ENCODE measurements around the gene LVRN. TPM values are rescaled to one million over a fixed set of nuclear protein-coding genes. Genes with fewer than 3 reads are reported as not detected.
A peak's percentile ranks its signal among the peaks of the same experiment; 100 is the strongest.

LVRN gene
- total RNA-seq, 2 experiments from 2014 or later: 0.10 TPM; not detected in 1

DNA sequence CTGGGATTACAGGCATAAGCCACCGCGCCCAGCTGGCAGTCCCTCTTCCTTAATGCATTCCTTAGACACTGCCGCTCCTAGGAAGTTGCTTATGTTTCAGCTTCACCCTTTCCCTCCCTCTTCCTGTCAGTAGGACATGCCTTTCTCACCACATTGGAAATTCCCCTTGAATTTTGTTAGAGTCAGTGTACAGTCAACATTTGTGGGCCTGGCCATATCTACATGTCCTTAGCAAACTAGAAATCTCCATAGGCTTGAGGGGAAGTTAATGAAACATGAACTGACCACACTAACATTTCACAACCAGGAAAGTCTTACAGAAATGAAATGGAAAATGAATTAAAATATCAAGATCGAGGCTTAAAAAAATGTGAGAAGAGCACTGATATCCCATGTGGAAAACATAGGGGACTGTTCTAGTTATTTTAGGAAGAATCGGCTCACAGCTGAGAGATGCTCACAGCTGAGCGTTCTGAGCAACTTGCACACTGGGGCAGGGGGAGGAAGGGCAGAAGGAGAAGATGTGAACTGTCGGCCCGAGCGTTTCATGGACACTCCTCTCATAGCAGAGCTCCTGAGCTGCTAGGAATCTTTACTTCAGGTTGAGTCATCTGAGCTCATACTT, 21.1 kb upstream of the LVRN start:
- ChIA-PET CTCF (no interaction called here), POLR2A (no interaction called here)
- H3K4me1 Mint-ChIP-seq (ENCODE audit: low read depth): no peaks in the 10 kb centered on the region
- H3K27me3 Mint-ChIP-seq: peaks cover 2% of the 10 kb centered on the region
- H3K27ac Mint-ChIP-seq: no peak overlapping the region
- no peak for DNase-seq
- no peak overlapping the region for H3K4me3 Mint-ChIP-seq
- H3K9me3 Mint-ChIP-seq: peaks cover 5% of the 10 kb centered on the region
- H3K36me3 Mint-ChIP-seq: no peaks in the 10 kb centered on the region
- intact Hi-C loops (cut with micrococcal nuclease): no loop called here

DNA sequence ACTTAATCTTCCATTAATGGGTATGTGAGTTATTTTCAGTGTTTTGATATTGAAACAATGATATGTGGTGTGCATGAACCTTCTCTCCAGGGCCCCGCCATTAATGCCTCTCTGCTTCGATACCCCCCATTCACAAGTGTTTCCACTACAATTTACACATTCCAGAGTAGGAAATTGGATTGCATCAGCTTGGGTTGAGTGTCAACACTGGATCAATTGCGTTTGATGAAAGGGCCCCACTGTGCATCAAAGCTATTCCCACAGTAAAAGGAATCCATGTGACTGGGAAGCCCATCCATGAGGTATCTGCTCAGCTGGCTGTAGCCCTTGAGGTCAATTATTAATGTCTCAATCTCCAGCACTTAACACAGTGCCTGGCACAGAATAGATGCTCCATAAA, 17.8 kb upstream of the LVRN start:
- Mint-ChIP-seq H3K27ac (no peak overlapping the region), H3K9me3 (peaks cover 5% of the 10 kb centered on the region), H3K4me1 (ENCODE audit: low read depth) (no peaks in the 10 kb centered on the region), H3K27me3 (peaks cover 2% of the 10 kb centered on the region), H3K36me3 (no peaks in the 10 kb centered on the region), H3K4me3 (no peak overlapping the region)
- ChIA-PET POLR2A (no interaction called here), CTCF (no interaction called here)
- intact Hi-C loops (cut with micrococcal nuclease): no loop called here
- DNase-seq: no peak

DNA sequence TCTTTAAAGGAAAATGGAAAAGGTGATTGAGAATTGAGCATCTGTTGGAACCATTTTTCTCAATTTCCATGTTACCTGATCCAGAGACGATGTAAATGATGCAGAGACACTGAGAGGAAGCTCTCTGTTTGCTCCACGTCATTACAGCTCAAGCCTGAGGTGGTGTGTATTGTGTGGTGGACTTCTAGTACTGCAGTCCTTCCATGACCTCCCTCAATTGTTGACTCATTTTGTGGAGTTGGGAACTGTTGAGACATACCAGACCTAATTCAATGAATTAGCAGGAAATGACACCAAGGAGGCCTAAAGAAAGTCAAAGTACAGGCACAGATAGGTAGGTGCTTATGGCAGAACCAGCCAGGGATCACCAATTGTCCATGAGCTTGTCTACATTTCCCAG, 15.6 kb upstream of the LVRN start:
- CTCF ChIA-PET: no interaction called here
- Mint-ChIP-seq H3K4me1 (ENCODE audit: low read depth) (no peaks in the 10 kb centered on the region), H3K9me3 (peaks cover 5% of the 10 kb centered on the region), H3K4me3 (no peak overlapping the region), H3K27ac (no peak overlapping the region), H3K27me3 (peaks cover 3% of the 10 kb centered on the region), H3K36me3 (no peaks in the 10 kb centered on the region)
- DNase-seq: no peak
- intact Hi-C loops (cut with micrococcal nuclease): no loop called here
- POLR2A ChIA-PET: no interaction called here

DNA sequence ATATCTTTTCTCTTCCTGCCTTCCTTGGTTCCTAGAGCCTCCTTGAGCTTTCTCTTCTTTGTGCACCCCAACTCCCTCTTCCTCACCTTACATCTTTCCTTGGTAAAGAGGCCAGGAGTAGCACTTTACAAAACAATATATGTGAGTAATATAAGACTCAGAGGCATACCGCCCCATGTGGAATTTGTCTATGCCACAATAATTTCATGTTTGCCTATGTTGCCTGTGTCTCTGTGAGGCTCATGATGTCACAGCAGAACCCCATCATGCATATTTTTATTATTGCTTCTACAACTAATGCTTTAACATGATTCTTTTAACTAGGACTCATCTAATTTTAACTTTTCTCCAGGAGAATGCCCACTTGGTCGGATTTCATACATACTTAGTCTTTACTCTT, 15.0 kb upstream of the LVRN start:
- ChIA-PET POLR2A (no interaction called here), CTCF (no interaction called here)
- Mint-ChIP-seq H3K27ac (no peak overlapping the region), H3K9me3 (peaks cover 4% of the 10 kb centered on the region), H3K4me3 (no peak overlapping the region), H3K36me3 (no peaks in the 10 kb centered on the region), H3K27me3 (peaks cover 4% of the 10 kb centered on the region), H3K4me1 (ENCODE audit: low read depth) (no peaks in the 10 kb centered on the region)
- intact Hi-C loops (cut with micrococcal nuclease): no loop called here
- no peak for DNase-seq

DNA sequence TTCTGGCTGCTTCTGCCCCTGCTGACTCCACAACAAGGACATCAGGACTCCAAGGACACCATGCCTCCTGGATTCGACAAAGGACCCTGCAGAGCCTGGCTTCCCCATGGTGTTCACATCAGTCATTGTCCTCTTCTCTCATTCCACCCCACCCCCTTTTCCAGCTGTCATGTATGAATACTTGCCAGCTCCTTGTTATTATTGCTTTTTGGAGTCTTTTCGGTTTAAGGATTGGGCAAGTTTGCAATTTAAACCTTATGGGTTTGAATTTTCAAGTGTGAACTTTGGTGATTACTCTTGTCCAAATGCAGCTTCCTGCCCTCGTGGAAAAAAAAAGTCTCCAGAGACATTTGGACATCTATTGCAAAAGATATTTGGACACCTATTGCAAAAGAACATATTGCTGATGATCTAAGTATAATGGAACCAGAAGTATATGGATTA, 14.2 kb upstream of the LVRN start:
- ChIA-PET CTCF (no interaction called here), POLR2A (no interaction called here)
- no peaks in the 10 kb centered on the region for H3K4me1 Mint-ChIP-seq (ENCODE audit: low read depth)
- no peak for DNase-seq
- H3K36me3 Mint-ChIP-seq: no peaks in the 10 kb centered on the region
- H3K9me3 Mint-ChIP-seq: no peaks in the 10 kb centered on the region
- H3K4me3 Mint-ChIP-seq: no peak overlapping the region
- H3K27ac Mint-ChIP-seq: no peak overlapping the region
- H3K27me3 Mint-ChIP-seq: peaks cover 3% of the 10 kb centered on the region
- intact Hi-C loops (cut with micrococcal nuclease): no loop called here

DNA sequence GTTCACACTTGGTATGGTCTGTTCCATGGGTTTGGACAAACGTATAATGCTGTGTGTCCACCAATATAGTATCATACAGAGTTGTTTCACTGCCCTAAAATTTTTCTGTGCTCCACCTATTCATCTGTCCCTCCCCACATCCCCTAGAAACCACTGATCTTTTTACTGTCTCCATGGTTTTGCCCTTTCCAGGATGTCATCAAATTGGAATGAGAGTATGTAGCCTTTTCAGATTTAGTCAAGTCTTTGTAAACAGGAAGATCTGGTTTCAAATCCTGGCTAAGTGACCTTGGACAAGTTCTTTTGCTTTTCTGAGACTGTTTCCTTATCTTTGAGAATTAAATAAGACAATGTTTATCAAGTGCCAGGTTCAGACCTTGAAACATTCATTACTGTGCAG, 13.2 kb upstream of the LVRN start:
- Mint-ChIP-seq H3K27ac (no peak overlapping the region), H3K36me3 (no peaks in the 10 kb centered on the region), H3K4me1 (ENCODE audit: low read depth) (no peaks in the 10 kb centered on the region), H3K4me3 (no peak overlapping the region), H3K9me3 (no peaks in the 10 kb centered on the region), H3K27me3 (peaks cover 3% of the 10 kb centered on the region)
- ChIA-PET POLR2A (no interaction called here), CTCF (no interaction called here)
- DNase-seq: no peak
- intact Hi-C loops (cut with micrococcal nuclease): no loop called here

DNA sequence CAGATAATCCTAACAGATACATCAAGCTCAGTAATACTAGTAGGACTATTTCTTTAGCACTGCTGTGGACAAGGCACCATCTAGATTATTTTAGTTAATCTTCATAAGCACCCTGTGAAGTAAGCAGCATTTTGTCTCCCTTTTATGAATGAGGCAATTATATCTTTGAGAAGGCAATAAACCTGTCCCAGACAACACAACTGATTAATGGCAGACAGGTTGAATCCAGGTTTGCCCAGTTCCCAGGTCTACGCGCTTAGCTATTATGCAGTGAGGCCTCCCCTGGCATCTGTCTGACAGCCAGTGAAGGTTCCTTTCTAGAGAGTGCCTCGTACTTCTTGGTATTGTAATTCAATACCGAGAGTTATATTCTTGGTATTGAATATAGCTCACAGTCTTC, 9.7 kb upstream of the LVRN start:
- POLR2A ChIA-PET: no interaction called here
- Mint-ChIP-seq H3K4me3 (no peak overlapping the region), H3K4me1 (ENCODE audit: low read depth) (no peaks in the 10 kb centered on the region), H3K9me3 (no peaks in the 10 kb centered on the region), H3K27me3 (peaks cover 5% of the 10 kb centered on the region), H3K36me3 (no peaks in the 10 kb centered on the region), H3K27ac (no peak overlapping the region)
- no peak for DNase-seq
- CTCF ChIA-PET: interaction anchor here (1.0 kb wide), 1 partner anchor 10 kb away, joined by 3 read pairs; the partner anchor contains the start of gene LVRN
- intact Hi-C loops (cut with micrococcal nuclease): no loop called here

DNA sequence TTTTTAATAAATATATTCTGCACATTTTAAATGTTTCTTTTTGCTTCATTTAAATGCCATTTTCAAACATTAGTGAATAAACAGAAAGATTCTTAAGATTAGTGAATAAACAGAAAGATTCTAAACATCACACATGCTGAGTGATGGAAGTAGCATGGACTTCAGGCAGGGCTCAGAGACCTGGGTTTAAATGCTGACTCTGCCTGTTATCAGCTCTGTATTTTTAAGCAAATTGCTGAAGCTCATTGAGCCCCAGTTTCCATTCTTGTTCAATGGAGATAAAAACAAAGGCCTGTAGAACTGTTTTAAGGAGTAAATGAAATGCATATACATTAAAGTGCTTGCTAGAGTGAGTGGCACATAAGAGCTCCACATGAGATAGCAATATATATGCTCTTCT, 8.1 kb upstream of the LVRN start:
- intact Hi-C loops (cut with micrococcal nuclease): no loop called here
- POLR2A ChIA-PET: no interaction called here

DNA sequence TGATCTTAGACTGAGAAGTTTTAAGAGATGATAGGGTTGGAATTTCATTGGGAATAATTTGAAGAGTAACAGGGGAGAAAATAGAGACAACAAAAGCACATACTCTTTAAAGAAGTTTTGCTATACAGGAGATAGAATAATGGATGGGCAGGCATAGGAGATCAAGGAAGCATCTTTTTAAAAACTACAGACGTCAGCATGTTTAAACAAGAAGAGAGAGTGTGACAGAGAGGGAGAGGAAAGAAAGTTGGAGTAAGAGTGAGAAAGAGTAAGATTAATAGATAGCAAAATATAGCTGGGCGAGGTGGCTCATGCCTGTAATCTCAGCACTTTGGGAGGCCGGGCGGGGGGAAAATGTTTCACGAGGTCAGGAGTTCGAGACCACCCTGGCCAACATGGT, 5.3 kb upstream of the LVRN start:
- H3K4me1 Mint-ChIP-seq (ENCODE audit: low read depth): peaks cover 5% of the 10 kb centered on the region

More for the DNA sequence above, 8.1 kb upstream of the LVRN start:
- Mint-ChIP-seq H3K27me3 (peaks cover 11% of the 10 kb centered on the region), H3K36me3 (no peaks in the 10 kb centered on the region), H3K27ac (no peak overlapping the region), H3K9me3 (no peaks in the 10 kb centered on the region), H3K4me1 (ENCODE audit: low read depth) (no peaks in the 10 kb centered on the region), H3K4me3 (no peak overlapping the region)
- CTCF ChIA-PET: no interaction called here
- DNase-seq: no peak

DNA sequence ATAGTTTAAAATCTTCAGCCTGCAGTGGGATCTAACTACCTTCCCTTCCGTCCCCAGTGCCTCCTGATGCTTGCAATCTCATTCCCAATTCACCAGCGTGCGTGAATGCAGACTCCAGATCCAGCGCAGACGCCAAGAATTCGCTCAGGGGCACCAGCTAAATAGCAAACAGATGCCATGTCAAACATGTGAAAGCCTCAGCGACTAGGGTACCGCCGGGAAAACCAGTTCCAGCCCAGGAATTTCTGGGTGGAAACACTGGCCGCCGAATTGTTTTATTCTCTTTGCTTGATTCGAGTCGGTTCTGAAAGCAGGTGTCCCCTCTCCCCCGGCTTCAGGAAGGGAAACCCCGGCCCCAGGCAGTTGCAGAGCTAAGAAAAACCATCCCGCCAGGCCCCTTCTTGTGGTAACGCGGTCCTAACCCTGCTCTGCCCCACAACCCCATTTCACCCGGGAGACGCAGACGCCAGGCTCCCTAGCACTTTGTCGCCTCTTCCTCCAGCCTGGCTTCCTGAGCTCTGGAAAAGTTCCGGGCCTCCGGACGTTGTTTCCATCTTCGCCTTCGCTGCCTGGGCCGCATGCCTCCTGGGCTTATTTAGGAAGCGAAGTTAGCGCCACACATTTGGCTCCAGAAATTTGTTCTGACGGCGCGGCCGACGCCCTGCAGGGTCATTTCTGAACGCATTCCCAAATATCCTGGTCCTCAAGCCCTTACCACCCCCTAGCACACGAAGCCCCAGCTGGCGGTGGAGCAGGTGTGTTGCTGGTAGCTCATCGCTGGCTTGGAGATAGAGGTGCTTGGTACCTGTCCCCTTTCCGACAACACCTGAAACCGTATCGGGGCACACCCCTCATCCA, 665 bp upstream of the LVRN start:
- Mint-ChIP-seq H3K9me3 (no peaks in the 10 kb centered on the region), H3K27me3 (peaks cover 56% of the 10 kb centered on the region), H3K4me1 (ENCODE audit: low read depth) (peaks cover 8% of the 10 kb centered on the region), H3K36me3 (no peaks in the 10 kb centered on the region), H3K27ac (no peak overlapping the region), H3K4me3 (no peak overlapping the region)
- DNase-seq: no peak
- CTCF ChIA-PET: interaction anchor here (0.6 to 1.2 kb wide), 3 partner anchors 9 to 664 kb away, joined by 3 read pairs; no protein-coding TSS in a partner anchor
- POLR2A ChIA-PET: no interaction called here
- intact Hi-C loops (cut with micrococcal nuclease): no loop called here

More for the DNA sequence above, 5.3 kb upstream of the LVRN start:
- H3K4me3 Mint-ChIP-seq: no peak overlapping the region
- CTCF ChIA-PET: no interaction called here
- POLR2A ChIA-PET: no interaction called here
- DNase-seq: no peak
- H3K27ac Mint-ChIP-seq: no peak overlapping the region
- peaks cover 30% of the 10 kb centered on the region for H3K27me3 Mint-ChIP-seq
- no peaks in the 10 kb centered on the region for H3K36me3 Mint-ChIP-seq
- H3K9me3 Mint-ChIP-seq: no peaks in the 10 kb centered on the region
- intact Hi-C loops (cut with micrococcal nuclease): no loop called here

DNA sequence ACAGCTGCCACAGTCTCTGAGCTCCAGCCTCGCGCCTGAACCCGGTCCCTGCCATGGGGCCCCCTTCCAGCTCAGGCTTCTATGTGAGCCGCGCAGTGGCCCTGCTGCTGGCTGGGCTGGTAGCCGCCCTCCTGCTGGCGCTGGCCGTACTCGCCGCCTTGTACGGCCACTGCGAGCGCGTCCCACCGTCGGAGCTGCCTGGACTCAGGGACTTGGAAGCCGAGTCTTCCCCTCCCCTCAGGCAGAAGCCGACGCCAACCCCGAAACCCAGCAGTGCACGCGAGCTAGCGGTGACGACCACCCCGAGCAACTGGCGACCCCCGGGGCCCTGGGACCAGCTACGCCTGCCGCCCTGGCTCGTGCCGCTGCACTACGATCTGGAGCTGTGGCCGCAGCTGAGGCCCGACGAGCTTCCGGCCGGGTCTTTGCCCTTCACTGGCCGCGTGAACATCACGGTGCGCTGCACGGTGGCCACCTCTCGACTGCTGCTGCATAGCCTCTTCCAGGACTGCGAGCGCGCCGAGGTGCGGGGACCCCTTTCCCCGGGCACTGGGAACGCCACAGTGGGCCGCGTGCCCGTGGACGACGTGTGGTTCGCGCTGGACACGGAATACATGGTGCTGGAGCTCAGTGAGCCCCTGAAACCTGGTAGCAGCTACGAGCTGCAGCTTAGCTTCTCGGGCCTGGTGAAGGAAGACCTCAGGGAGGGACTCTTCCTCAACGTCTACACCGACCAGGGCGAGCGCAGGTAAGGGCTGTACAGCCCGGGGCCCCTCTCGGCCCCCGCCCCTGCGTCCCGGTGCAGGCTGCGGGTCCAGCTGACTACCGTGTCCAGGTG, 509 bp downstream of the LVRN start:
- ChIA-PET CTCF (interaction anchor here (0.6 to 1.2 kb wide), 5 partner anchors 10 to 894 kb away, joined by 3 to 4 read pairs (median 3); no protein-coding TSS in a partner anchor), POLR2A (no interaction called here)
- no peaks in the 10 kb centered on the region for H3K36me3 Mint-ChIP-seq
- H3K4me3 Mint-ChIP-seq: no peak overlapping the region
- intact Hi-C loops (cut with micrococcal nuclease): no loop called here
- H3K27me3 Mint-ChIP-seq: peaks cover 60% of the 10 kb centered on the region
- no peaks in the 10 kb centered on the region for H3K9me3 Mint-ChIP-seq
- H3K27ac Mint-ChIP-seq: no peak overlapping the region
- peak; percentile 10 for DNase-seq
- H3K4me1 Mint-ChIP-seq (ENCODE audit: low read depth): peaks cover 8% of the 10 kb centered on the region

DNA sequence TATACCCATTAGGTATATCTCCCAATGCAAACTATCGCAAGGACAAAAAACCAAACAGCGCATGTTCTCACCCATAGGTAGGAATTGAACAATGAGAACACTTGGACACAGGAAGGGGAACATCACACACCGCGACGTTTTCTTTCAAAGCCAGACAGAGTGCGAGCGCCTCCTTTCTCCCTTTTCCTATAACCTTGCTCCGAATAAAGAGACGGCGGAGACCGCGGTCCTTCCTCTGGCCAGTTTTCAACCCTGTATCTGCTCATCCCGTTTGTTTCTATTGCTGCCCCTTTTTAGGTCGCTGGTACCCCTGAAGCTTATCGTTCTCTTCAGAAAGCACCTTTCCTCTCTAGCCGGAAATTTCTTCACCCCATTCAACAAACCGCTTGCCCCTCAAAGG, 1.3 kb downstream of the LVRN start:
- Mint-ChIP-seq H3K4me1 (ENCODE audit: low read depth) (peaks cover 8% of the 10 kb centered on the region), H3K4me3 (no peak overlapping the region), H3K27me3 (peaks cover 58% of the 10 kb centered on the region), H3K27ac (no peak overlapping the region), H3K36me3 (no peaks in the 10 kb centered on the region), H3K9me3 (no peaks in the 10 kb centered on the region)
- ChIA-PET CTCF (no interaction called here), POLR2A (no interaction called here)
- intact Hi-C loops (cut with micrococcal nuclease): no loop called here
- no peak for DNase-seq

Data from activated CD4-positive, alpha-beta memory T cell treated with anti-CD3 and anti-CD28 coated beads for 36 hours (primary cell).